Activated naive CD4-positive, alpha-beta T cell (primary cell): ENCODE measurements around the gene GPBAR1.
"Not testable (repeated sequence)": the region's sequence is repeated elsewhere in the genome, so short reads cannot be mapped to it uniquely, and the experiment has no call there.

Experiments used
- DNase-seq, 4 experiments: peaks; one replicate each; lab custom pipeline; 2025; lab: John Stamatoyannopoulos, UW

Gene GPBAR1

DNA sequence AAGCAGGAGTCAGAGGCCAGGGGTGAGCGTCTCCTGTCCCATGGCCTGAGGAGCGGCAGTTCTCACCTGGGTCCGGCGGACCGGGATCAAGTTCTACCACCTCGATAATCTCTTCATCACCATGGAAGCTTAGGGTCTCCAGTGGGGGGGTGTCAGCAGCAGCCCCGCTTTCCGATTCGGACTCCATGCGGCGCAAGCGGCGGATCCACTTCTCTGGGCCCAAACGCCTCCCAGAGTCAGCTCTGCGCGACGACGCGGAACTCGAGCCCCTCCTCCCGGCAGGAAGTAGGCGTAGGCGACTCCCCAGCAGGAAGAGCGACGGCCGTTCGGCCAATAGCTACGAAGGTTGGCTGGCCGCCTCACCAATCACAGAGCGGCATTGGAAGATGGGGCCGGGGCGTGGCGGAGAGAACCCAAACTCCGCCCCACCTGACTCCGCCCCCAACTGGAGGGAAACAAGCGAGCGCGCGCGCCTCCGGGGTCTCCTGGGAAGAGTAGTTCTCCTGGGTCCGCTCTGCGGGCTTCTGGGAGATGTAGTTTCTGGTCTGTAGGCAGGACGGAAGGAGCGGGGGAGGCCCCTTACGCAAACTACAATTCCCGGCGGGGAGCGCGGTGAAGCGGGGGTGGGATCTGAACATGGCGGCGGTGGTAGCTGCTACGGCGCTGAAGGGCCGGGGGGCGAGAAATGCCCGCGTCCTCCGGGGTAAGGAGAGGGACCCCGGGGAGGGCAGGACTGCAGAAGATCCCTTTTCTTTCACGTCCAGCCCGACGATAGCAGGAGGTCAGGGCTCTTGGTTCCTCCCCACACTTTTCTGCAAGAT lies 9.3 kb downstream of the GPBAR1 start, which contains the start of the genes AAMP and PNKD:
TSS of gene AAMP (minus strand) at position 238 of the 821 bp plus-strand sequence. CDS start at position 187, 51 bp downstream.
TSS of gene PNKD (plus strand) at position 620 of the 821 bp plus-strand sequence. CDS start at position 637, 17 bp downstream.
- peak; percentile 98 to 100 (median 100) for DNase-seq

- no peak for DNase-seq
These were observed 10.1 kb downstream of the GPBAR1 start for GRCh38 chr2:218270721-218271486.

DNA sequence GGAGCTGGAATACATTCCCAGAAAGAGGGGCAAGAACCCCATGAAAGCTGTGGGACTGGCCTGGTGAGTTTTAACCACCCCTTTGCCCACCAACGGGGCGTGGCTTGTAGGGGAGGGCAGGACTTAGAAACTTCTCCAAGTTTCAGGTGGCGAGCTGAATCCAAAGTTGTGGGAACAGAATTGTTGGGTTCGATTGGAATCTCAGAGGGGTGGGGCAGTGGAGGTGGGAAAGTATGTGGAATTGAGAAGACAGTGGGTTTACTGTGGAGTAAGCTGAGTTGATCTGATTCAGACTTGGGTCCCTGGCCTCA lies 10.6 kb downstream of the GPBAR1 start:
- no peak for DNase-seq

DNA sequence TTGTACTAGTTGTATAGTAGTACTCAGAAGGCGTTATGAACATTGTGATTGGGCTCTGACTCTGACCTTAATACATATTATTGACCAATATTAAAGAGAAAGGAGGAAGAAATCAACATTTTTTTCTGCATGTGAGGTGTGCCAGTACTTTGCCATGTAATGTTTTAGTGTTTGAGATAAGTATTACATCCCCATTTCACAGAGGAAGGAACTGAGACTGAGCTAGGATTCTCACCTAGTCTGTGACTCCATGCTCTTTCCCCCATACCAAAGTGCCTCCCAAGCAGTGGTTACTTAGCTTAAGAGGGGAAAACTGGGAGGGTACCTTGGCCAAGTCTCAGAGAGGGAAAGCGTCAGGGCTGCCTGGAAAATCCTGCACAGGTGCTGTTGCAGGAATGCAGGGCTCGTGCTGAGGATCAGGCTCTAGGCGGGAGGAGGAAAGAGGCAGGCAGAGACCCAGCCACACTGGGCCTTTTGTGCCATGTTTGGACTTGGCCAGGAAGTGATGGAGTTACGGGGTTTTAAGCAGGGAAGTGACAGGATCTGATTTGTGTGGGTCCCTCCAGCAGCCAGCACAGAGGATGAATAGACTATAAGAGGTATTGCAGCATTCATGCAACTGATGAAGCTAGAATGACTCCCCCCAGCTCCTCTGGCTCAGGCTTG lies 11.2 kb downstream of the GPBAR1 start:
- DNase-seq: no peak

- peak; percentile 28 to 62 (median 50) for DNase-seq
These were observed 11.9 kb downstream of the GPBAR1 start for GRCh38 chr2:218272531-218273212.

- DNase-seq: not testable (repeated sequence)
These were observed 12.5 kb downstream of the GPBAR1 start for GRCh38 chr2:218273214-218273907.

GRCh38 chr2:218273908-218274249 lies 13.1 kb downstream of the GPBAR1 start:
- no peak for DNase-seq

DNA sequence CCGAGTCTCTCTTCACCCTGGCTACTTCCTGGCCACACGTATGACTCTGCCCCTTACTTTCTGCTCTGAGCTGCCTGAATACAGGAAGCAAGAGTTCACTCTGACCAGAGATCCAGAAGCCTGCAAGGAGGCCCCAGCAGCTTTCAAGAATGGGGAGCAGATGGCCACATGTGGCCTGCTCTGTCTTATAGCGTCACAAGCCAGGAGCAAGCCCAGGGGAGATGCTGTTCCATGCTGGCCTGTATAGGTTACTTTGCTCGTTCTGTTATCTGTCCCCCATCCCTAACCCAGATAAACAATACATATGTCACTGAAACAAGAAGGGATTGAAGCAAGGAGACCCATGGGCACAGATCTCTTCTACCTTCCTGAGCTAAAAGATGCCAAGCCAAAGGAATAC lies 13.8 kb downstream of the GPBAR1 start:
- DNase-seq: no peak

DNA sequence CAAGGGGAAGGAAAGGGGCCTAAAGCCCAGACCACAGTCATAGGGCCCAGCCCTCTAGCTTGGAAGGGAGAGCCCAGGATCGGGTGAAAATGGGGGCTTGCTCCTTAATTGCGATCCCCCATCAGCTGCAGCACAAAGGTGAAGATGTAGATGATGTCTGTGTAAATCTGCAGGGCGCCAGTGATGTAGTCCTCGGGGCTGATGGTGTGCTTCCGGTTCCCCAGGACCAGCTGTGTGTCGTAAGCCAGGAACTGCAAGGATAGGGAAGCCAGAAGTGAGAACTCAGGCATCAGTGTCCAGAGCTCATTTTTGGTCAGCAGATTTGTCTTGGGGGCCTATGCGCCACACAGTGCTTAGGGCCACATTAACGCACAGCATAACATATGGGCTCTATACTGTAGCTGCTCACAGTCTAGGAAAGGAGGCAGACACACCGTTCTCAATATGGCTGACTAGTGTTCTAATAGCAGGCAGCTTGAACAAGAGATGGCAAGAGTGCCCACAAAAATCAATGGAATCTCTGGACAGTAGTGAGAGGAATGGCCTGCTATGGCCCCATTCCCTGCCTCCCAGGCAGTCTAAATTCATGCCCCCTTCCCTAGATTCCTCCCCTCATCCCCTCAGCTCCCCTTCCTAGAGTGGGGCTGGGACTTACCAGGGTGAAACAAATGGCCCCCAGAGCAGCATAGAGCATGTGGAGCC lies 14.7 kb downstream of the GPBAR1 start:
- no peak for DNase-seq

GRCh38 chr2:218276986-218277755 lies 16.4 kb downstream of the GPBAR1 start:
- DNase-seq: no peak

GRCh38 chr2:218277921-218278320 lies 17.1 kb downstream of the GPBAR1 start:
- DNase-seq: no peak

DNA sequence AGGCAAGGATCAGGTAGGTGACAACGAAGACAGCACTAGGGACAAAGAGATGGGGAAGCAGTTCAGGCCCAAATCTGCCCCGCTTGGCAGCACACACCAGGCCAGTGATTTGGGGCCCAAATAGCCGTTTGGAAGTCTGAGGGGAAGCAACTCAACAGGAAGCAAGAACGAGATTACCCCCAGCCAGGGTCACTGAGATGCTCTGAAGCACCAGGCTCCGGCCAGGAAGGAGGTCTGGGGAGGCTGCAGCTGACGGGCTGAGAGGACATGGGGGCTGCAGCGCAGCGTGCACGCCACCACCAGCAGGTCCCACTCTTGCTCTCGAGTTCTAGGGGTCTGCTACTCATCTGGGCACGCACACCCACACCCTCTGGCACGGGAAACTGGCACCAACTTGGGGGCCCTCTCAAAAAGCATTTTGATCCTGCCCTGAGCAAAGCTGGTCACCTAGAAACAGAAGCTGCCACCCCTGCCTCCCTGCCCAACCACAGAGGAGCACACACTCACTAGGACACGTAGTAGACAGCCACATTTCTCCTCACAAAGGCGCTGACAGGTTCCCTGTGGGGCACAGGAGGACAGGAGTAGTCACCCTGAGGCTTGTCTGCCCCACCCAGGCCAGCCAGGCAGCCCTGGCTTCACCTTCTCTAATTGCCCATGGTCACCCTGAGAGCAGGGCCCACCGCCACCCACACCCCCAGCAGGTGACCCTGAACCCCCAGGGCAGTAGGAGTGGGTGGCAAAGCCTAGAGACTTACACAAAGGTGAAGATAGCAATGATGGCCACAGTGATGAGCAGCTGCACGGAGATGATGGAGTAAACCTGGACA lies 17.9 kb downstream of the GPBAR1 start:
- DNase-seq: no peak

GRCh38 chr2:218280260-218280870 lies 19.6 kb downstream of the GPBAR1 start:
- no peak for DNase-seq

DNA sequence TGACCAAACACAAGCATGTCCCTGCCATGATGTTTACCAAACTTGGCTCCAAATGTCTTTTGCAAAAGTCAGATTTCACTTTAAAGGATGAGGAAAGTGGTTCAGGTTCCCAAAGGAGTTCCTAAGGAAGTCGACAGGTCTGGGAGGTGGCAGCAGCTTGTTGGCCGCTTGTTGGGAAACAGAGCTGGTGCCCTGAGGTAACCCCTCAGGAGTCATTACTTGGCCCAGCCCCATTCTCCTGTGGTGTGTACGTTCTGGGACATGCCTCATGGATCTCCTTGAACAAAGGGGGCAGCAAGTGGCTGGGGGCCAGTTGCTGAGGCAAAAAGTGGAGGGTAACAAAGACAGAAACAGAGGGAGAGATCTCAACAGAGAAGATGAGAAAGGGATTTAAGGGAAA lies 20.6 kb downstream of the GPBAR1 start:
- no peak for DNase-seq

GRCh38 chr2:218282173-218282991 lies 21.6 kb downstream of the GPBAR1 start:
- DNase-seq: no peak

DNA sequence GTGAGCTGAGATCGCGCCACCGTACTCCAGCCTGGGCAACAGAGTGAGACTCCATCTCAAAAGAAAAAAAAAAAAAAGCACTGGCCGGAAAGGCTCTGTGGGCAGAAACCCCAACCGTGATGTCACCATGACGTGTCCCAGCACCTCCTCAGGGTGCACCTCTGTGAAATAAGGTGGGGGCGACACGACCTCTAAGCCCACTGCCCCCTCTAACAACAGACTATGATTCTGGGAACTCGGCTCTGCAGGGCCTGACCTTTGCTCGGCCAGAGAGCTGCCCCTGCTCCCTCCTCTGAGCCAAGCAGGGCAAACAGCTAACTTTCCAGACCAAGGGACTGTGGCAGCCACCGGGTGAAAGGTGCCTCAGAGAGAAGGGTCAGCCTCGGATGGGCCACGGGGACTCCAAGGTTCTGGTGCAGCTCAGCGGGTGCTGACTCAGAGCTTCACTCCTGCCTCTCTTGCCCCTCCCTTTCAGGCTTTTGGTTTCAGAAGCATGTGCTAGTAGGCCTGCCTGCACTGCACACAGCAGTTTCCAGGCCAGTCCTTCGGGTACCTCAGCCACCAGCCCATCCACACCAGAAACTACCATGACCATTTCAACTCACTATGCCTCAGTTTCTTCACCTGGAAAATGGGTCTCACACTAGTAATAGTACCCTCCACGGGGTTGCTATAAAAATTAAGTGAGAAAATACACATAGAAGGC lies 23.4 kb downstream of the GPBAR1 start:
- DNase-seq: peak in 2 of 4 experiments; percentile 11 to 22

- no peak for DNase-seq
These were observed 24.8 kb downstream of the GPBAR1 start for GRCh38 chr2:218285604-218286003.
